Stimulated activated CD4-positive, alpha-beta T cell treated with anti-CD3 and anti-CD28 coated beads, Interleukin-15, amount 100 ng/mL, for 24 hours (primary cell): Measurements from ENCODE around the gene HNRNPA0.
A peak's percentile ranks its signal among the peaks of the same experiment; 100 is the strongest.

Experiments used
- DNase-seq: peaks from one replicate; pipeline ENCODE4 v3.0.0-alpha.2; 2020

HNRNPA0 gene

DNA sequence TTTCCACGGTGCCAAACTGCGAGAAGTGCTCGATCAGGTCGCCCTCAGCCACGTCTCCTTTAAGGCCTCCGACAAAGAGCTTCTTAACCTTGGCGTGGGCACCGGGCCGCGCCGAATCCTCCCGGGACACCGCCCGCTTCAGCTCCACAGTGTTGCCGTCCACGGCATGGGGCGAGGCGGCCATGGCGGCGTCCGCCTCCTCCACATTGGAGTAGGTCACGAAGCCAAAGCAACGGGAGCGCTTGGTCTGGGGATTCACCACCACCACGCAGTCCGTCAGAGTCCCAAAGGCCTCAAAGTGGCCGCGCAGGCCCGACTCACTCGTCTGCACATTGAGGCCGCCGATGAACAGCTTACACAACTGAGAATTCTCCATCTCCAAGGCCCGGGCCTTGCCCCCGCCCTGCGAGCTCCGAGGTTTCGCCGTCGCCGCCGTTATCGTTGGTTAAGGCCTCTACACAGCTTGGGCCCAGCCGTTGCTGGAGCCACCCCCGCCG lies 424 bp downstream of the HNRNPA0 start:
- no peak for DNase-seq

DNA sequence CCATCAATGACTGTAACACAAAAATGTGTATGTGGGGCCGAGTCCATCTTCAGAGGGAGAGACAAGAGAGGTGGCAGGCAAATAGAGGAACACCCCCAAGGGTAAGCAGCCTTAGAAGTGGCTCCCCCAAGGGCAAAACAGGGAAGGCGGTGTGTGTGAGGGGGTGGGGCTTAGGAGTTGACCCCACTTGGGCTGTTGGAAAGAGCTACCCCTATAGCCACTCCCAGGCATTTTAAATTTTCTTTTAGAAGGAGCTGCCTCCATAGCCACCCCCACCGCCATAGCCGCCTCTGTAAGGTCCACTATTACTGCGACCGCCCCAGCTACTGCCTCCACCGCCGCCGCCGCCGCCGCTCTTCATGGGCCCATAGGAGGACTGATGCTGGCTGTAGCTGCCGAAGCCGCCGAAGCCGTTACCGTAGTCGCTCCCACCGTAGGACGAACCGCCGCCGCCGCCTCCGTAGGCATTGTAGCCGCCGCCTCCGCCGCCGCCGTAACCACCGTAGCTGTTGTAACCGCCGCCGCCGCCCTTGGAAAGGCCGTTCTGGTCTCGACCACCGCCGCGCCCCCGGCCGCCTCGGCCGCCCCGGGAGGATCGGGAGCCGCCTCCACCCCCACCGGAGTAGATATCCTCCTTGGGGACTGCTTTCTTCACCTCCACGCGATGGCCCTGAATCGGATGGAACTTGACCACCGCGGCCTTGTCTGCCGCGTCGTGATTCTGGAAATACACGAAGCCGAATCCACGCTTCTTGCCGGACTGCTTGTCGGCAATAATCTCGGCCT lies 1.1 kb downstream of the HNRNPA0 start:
- peak; percentile 58 for DNase-seq

- DNase-seq: peak; percentile 15
Measured at GRCh38 chr5:137751869-137752491, 2.2 kb downstream of the HNRNPA0 start.

DNA sequence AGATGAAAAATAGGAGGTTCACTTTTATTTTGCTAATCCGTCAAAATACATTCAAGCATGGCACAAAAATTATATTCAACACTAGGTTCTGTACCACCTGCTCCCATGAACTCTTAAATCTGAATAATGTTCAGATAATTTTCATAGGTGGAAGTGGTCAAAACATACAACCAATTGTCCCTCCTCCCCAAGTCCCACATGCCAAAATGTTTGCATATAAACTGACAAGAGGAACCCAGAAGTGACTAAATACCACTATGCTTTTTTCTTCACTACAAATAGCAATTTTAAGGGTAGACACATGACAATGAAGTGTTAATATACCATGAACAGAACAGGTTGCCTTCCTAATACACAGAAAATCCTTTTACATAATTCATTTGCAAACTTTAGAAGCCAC lies 3.7 kb downstream of the HNRNPA0 start:
- DNase-seq: no peak

DNA sequence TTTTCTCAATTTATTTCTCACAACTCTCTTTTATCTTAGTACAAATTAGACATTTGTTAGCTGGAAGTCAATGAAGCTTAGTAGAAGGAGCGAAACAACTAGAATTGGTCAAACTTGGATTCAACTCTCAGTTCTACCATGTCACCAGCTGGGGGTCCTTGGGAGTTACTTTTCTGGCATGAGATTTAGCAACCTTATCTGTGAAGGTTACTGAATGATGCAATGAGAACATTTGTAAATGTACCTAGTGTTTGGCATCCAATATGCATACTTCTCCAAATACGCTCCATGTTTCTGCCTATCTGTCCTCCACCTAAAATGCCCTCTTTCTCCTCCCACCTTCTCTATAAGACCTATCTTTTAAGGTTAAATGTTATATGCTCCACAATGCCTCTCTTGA lies 6.3 kb downstream of the HNRNPA0 start:
- DNase-seq: no peak

- peak; percentile 67 for DNase-seq
Measured at GRCh38 chr5:137743031-137743640, 11.0 kb downstream of the HNRNPA0 start.

- no peak for DNase-seq
Measured at GRCh38 chr5:137741718-137742117, 12.4 kb downstream of the HNRNPA0 start.

DNA sequence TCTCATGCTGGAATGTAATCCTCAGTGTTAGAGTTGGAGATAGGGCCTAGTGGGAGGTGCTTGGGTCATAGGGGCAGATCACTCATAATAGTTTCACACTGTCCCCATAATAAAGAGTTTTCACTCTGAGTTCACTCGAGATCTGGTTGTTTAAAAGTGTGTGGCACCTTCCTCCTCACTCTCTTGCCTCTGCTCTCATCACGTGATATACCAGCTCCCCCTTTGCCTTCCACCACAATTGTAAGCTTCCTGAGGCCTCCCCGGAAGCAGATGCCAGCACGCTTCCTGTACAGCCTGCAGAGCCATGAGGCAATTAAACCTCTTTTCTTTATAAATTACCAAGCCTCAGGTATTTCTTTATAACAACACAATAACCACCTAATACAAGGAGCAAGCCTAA lies 14.4 kb downstream of the HNRNPA0 start:
- no peak for DNase-seq

- DNase-seq: no peak
Measured at GRCh38 chr5:137738947-137739346, 15.2 kb downstream of the HNRNPA0 start.

- DNase-seq: peak; percentile 57
Measured at GRCh38 chr5:137737349-137738131, 16.6 kb downstream of the HNRNPA0 start.

DNA sequence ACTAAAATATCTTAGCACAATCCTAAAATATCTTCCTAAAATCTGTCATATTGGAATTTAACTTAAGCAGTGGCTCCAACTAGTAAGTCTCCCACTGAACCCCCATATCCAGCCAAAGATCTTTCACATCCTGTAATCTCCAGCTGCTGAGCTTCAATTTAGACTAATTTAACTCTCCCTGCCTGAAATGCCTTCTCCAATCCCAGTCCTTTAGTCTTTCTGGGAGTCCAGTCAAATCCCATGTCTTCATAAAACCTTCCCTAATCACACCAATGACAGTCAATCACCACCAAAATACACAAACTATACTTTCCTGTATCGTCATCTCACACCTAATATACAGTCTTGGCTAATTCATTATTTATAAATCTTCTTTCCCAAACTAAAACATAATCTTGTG lies 17.7 kb downstream of the HNRNPA0 start:
- DNase-seq: no peak

DNA sequence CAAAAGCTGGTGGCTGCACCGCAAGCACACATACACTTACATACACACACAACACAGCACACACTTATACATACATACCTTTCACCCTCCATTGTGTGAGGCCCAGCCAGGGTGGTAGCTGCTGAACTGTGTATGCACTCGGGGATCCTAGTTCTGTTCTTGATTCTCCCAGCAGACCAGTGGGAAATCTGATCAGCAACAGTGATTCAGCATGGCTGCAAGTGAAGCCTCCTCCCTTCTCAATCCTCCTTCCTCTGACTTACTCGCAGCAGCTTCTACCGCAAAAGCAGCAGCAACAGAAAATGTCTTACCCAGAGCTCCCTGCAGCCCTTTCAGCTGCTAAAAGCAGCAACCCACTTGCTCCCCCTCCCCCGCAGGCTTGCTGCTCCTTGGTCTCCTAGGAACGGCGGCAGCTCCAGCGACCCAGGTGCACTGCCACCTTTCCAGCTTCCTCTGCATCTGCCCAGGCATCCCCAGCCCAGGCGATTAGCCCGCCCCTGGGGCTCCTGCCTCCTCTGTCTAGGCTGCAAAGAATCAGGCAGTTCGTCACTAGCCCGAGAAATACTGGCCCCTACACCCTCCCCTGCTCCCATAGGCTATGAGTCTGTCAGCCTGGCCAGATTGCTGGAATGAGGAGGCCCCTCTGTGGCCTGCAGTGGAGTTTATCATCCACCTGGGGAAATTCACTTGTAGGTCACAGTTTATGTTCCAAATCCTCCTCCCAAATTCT lies 18.4 kb downstream of the HNRNPA0 start, which contains the start of gene KLHL3:
Gene KLHL3, minus strand, starts transcription at position 535 of the 730 bp plus-strand sequence. Its CDS starts 443 bp downstream, at position 92.
- peak; percentile 54 for DNase-seq

DNA sequence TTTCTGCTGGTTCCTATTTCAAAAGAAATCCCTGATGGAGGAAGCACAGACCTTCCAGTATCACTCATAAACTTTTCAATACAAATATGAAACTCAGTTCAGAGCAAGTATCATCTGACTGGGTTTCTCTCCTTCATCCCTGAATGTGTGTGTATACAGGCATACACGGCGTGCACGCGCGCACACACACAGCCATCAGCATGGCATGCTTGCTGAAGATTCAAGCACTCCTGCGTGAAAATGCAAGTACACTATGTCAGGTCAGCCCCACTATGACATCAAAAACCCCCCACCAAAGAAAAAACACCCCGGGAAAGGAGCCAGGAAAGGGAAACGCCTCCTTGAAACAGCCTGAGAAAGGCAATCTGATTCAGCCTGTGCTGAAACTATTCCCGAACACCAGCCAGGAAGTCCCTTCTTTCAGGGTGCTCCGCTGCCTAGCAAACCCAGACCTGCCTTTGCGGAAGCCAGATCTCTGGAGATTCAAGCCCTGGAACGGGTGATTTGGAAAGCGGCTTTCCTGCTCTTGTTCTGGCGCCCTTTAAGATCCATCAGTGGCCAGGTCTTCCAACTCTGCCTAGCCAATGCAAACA lies 19.1 kb downstream of the HNRNPA0 start:
- peak; percentile 33 for DNase-seq

GRCh38 chr5:137734331-137734730 lies 19.8 kb downstream of the HNRNPA0 start:
- peak; percentile 8 for DNase-seq

DNA sequence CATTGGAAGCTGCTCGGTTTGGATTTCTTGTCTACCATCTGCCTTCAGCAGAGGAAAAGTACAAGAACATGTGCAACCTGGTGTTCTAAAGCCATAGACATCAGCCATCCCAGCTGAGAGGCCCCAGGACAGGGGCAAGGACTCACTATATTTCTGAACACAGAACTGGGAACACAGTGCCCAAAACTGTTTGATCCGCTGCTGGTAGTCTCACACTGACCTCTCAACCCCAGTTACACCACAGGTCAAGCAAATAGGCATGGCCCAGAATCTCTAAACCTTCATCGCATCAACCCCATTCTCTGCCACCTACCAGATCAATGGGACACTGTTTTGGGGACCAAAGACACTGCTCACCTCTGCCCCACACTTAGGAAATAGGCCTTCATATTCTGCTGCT lies 20.2 kb downstream of the HNRNPA0 start:
- DNase-seq: no peak

- no peak for DNase-seq
Measured at GRCh38 chr5:137733006-137733405, 21.2 kb downstream of the HNRNPA0 start.

DNA sequence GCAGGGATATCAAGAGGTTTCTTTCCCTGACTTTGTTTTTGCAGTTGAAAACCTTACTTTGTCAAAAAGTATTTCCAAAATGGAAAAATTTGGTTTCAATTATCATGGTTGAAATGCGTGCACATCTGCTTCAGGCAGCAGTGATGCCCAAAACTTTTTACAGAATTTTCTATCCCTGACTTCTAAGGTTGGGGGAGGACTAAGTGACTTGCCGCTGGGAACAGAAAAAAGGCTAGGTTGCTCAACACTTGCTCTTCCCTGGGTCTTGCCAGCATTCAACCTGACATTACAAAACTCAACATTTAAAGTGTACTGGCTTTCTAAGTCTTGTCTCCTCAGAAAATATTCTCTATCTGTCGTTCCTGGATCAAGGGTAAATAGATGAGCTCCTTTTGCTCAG lies 23.0 kb downstream of the HNRNPA0 start:
- DNase-seq: no peak

- DNase-seq: no peak
Measured at GRCh38 chr5:137730336-137730735, 23.8 kb downstream of the HNRNPA0 start.

DNA sequence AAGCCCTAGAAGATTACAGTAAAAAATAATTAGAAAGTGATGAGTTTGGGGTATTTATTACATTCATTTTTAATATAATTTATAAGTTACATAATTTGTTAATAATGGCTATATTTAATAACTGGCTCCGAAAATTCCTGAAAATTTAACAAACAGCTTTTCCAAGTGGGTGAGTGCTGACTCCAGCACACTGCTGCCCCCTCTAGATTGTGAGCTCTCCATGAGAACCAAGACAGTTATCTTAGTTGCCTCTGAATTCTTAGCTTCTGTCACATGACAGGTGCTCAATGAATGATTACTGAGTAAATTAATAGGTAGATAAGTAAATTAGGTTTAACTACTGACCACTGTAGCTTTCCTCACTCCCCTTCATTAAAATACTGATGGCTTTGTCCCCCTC lies 26.1 kb downstream of the HNRNPA0 start:
- DNase-seq: no peak

DNA sequence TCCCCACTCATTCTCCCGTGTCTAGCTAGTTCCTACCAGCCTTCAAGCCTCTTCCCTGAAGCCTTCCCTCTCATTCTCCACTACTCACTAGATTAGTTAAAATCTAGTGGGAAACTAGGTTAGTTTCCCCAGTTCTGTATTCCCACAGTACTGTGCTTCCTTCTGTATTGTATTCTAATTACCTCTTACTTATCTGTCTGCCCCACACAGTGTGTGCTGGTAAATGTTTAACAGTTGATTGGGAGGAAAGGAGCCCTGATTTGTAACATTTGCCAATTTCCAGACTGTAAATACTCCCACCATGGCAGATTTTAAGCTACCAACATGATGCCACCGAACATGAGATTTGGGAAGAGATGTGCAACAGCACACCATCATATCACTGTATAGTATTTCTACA lies 26.5 kb downstream of the HNRNPA0 start:
- DNase-seq: no peak

- DNase-seq: no peak
Measured at GRCh38 chr5:137724251-137724650, 29.9 kb downstream of the HNRNPA0 start.

DNA sequence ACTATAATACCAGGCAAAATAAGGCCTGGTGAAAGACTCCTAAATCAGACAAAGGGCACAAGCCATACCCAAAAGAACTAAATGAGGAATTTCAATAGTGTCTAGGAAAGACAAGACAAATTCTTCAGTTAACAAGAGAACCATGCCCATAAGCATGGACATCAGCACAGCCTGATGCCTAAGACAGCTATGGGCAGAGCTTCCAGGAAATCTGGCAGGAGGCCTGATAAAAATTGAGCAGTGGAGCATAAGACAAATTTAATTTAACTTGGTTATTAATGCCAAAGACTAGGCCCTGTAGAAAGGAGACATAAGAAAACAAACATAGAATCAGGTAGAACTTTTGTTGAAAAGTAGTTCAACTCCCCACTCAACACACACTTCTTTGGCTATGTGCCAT lies 35.6 kb downstream of the HNRNPA0 start:
- no peak for DNase-seq
